SK-N-SH (cell line): ENCODE results near the gene NID1.

ENCODE experiments used
- CHD2 ChIP-seq: fragments of 150-350 bp; IDR thresholded peaks from 2 replicates; pipeline ENCODE4 v1.6.1; 2018; ENCODE audit warnings: low read length; ENCODE audit not compliant: partially characterized antibody
- CTCF ChIP-seq: fragments of 200-600 bp; sonication (generic); IDR thresholded peaks from 2 replicates; pipeline ENCODE4 v1.6.1; 2017; ENCODE audit warnings: antibody characterized with exemption, mild to moderate bottlenecking, moderate library complexity
- ELF1 ChIP-seq: IDR thresholded peaks from 2 replicates; pipeline ENCODE4 v1.4.0; 2012
- EZH2phosphoT487 ChIP-seq: fragments of 200-600 bp; sonication (generic); IDR thresholded peaks from 2 replicates; pipeline ENCODE4 v1.6.1; 2017; ENCODE audit warnings: low read depth, mixed run types, mild to moderate bottlenecking, antibody characterized with exemption, moderate library complexity, borderline replicate concordance
- GABPA ChIP-seq: IDR thresholded peaks from 2 replicates; pipeline ENCODE4 v1.4.0; 2012; ENCODE audit warnings: low read depth, mild to moderate bottlenecking
- GATA2 ChIP-seq: sonication (generic); formaldehyde crosslinking; IDR thresholded peaks from 2 replicates; pipeline ENCODE4 v1.5.0; 2020; ENCODE audit warnings: mild to moderate bottlenecking, missing genetic modification reagents
- NFIC ChIP-seq: IDR thresholded peaks from 2 replicates; pipeline ENCODE4 v1.4.0; 2012; ENCODE audit warnings: borderline replicate concordance
- POLR2AphosphoS5 ChIP-seq: IDR thresholded peaks from 2 replicates; pipeline ENCODE4 v1.6.1; 2012; ENCODE audit warnings: low read depth, low read length
- RAD21 ChIP-seq: IDR thresholded peaks from 2 replicates; pipeline ENCODE4 v1.6.1; 2012; ENCODE audit warnings: mild to moderate bottlenecking, low read length
- RFX5 ChIP-seq: IDR thresholded peaks from 2 replicates; pipeline ENCODE4 v1.6.1; 2012; ENCODE audit warnings: mild to moderate bottlenecking, improper control_type of control experiment, low read length

GRCh38 chr1:236021424-236022135, 43.3 kb downstream of the NID1 start:
- TF ChIP-seq GABPA (no peak), ELF1 (no peak), CTCF (no peak), EZH2phosphoT487 (no peak), NFIC (no peak), RAD21 (no peak), GATA2 (CRISPR knock-in tag) (no peak), CHD2 (no peak), RFX5 (no peak), POLR2AphosphoS5 (no peak)
